ENCODE measurements around the gene UGT2B15. TPM values are rescaled to one million over a fixed set of nuclear protein-coding genes. Genes with fewer than 3 reads are reported as not detected.

Gene UGT2B15
- total RNA-seq, 1 donor: not detected

- no peak for TF ChIP-seq CTCF (IDR thresholded peaks at IDR 0.05; ENCODE audit: insufficient read depth, low read depth, low read length)
- H3K4me3 ChIP-seq (ENCODE audit: low read depth, low read length): no peak overlapping the region
- no peak for DNase-seq (ENCODE audit: low read depth)
Measured at GRCh38 chr4:68617003-68617698, 53.3 kb downstream of the UGT2B15 start.

- no peak for TF ChIP-seq CTCF (IDR thresholded peaks at IDR 0.05; ENCODE audit: insufficient read depth, low read depth, low read length)
- no peak for DNase-seq (ENCODE audit: low read depth)
- no peak overlapping the region for H3K4me3 ChIP-seq (ENCODE audit: low read depth, low read length)
Measured at GRCh38 chr4:68615699-68616422, 54.6 kb downstream of the UGT2B15 start.

GRCh38 chr4:68613752-68614151, 56.7 kb downstream of the UGT2B15 start:
- DNase-seq (ENCODE audit: low read depth): no peak
- H3K4me3 ChIP-seq (ENCODE audit: low read depth, low read length): no peak overlapping the region
- no peak for TF ChIP-seq CTCF (IDR thresholded peaks at IDR 0.05; ENCODE audit: insufficient read depth, low read depth, low read length)

- no peak overlapping the region for H3K4me3 ChIP-seq (ENCODE audit: low read depth, low read length)
- DNase-seq (ENCODE audit: low read depth): no peak
- no peak for TF ChIP-seq CTCF (IDR thresholded peaks at IDR 0.05; ENCODE audit: insufficient read depth, low read depth, low read length)
Measured at GRCh38 chr4:68606240-68606639, 64.2 kb downstream of the UGT2B15 start.

GRCh38 chr4:68599150-68599549, 71.3 kb downstream of the UGT2B15 start:
- DNase-seq (ENCODE audit: low read depth): no peak
- no peak overlapping the region for H3K4me3 ChIP-seq (ENCODE audit: low read depth, low read length)
- no peak for TF ChIP-seq CTCF (IDR thresholded peaks at IDR 0.05; ENCODE audit: insufficient read depth, low read depth, low read length)

- no peak for TF ChIP-seq CTCF (IDR thresholded peaks at IDR 0.05; ENCODE audit: insufficient read depth, low read depth, low read length)
- no peak for DNase-seq (ENCODE audit: low read depth)
- no peak overlapping the region for H3K4me3 ChIP-seq (ENCODE audit: low read depth, low read length)
Measured at GRCh38 chr4:68597482-68597881, 73.0 kb downstream of the UGT2B15 start.

Other genes starting within 250 kb of the UGT2B15 start
- gene TMPRSS11E, start 223.2 kb downstream of the UGT2B15 start, total RNA-seq: not detected in 2 replicates
- not detected in 2 replicates for gene UGT2B17, start 94.3 kb downstream of the UGT2B15 start, total RNA-seq
- not detected in 2 replicates for gene UGT2B10, start 145.3 kb upstream of the UGT2B15 start, total RNA-seq